GM18867 (cell line): ENCODE data around the gene PATZ1.
A peak's percentile ranks its signal among the peaks of the same experiment; 100 is the strongest.
"Not testable (repeated sequence)": the region's sequence is repeated elsewhere in the genome, so short reads cannot be mapped to it uniquely, and the experiment has no call there.

Experiments
- ATAC-seq: cut with Tn5 transposase; IDR thresholded peaks from one replicate; pipeline ENCODE4 v1.9.1; 2021; ENCODE audit warnings: mild to moderate bottlenecking, moderate library complexity; ENCODE audit not compliant: unreplicated experiment

PATZ1 gene

DNA sequence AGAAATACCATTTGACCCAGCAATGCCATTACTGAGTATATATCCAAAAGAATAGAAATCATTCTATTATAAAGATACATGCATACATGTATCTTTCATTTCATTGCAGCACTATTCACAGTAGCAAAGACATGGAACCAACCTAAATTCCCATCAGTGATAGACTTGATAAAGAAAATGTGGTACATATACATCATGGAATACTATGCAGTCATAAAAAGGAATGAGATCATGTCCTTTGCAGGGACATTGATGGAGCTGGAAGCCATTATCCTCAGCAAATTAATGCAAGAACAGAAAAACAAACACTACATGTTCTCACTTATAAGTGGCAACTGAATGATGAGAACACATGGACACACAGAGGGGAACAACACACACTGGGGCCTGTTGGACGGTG is 31.9 kb downstream of the PATZ1 start:
- not testable (repeated sequence) for ATAC-seq

DNA sequence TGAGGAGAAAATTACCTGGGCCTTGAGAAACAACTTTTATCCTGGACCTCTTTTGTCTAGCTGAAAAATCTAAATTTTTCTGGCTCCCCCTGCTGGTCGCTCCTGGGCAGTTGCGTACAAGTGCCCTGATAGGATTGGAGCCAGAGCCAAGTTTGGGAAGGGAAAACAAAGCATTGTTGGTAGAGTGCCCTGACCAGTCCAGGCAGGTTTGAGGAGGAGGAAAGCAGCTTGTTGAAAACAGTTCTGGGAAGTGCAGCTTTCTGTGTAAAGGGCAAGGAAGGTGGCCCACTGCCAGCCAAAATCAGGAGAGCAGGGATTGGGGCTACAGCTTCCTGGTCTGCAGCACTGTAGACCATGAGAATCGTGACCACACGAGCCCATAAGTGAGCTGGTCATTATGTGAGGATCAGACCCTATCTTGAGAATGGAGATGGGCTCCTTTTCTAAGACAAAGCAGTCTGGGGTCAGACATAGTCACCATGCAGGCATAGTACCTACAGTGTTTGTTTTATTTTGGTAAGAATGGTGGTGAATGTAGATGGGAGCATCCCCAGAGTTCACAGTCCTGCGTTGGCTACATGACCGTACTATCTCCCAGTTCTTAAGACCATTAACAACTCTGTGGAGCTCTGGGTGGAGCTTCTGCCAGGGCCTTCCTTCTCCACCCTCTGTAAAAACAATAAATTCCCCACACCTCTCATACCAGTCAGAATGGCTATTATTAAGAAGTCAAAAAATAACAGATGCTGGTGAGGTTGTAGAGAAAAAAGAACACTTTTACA is 32.6 kb downstream of the PATZ1 start:
- no peak for ATAC-seq

DNA sequence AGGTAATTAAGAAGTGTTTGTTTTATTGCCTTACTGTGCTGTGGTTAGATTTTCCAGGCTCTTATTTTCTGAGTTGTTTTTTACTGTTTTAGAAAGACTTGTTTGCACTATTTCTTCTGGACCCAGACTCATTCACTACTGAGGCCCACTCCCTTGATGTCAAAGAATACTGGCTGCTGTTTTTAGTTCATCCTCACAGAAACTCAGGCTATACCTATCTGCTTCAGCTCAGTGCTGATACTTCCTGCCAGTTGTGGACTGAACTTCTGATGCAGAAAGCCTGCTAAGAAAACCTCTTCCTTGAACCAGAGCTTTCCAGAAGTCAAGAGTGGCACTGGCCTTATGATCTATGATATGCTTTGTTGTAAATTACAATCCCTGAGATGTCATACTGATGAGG is 38.0 kb downstream of the PATZ1 start:
- ATAC-seq = no peak

DNA sequence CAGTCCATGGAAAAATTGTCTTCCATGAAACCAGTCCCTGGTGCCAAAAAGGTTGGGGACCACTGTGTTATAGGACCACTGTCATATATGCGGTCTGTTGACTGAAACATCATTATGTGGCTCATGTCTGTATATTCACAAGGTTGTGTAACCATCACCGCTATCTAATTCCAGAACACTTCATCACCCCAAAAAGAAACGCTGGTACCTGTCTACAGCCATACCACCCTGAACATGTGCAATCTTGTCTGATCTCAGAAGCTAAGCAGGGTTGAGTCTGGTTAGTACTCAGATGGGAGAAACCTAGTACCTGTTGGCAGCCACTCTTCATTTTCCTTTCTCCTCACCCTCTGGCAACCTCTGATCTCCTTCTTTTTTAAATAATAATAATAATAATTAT is 41.0 kb downstream of the PATZ1 start:
- no peak for ATAC-seq

DNA sequence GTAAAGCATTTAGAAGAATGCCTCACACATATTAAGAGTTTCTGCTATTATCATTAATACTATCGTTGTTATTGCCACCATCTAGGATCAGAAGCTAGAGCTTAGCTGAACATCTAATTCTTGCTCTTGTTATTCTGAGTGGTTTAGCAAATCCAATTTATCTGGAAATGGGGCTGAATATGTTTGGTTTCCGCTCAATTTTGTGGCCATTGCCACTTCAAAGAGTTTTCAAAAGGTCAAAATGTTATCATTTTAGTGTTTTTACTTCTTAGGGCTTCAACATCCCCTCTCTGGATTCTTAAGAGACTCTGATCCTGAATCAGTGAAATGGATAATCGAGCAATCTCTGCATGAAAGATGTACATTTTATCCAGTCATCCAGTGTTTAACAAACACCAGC is 43.6 kb downstream of the PATZ1 start:
- ATAC-seq = no peak

DNA sequence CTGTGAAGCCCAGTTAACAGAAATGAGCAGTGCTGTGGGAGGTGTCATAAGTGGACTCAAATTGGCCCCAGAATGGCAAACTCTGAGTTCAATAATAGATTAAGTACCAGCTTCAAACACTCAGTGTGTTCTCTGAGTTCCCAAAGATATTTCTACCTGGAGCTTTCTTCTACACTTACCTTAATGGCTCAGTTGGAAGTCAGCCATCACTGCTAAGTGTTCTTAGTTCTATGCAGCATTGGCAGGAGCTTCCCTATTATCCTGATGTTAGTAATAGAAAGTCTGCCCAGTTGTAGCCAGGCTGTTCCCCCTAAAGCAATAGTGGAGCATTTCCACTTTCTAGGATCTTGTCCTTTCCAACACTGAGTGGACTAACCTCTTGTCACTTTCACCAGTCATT is 44.1 kb downstream of the PATZ1 start:
- ATAC-seq = no peak

DNA sequence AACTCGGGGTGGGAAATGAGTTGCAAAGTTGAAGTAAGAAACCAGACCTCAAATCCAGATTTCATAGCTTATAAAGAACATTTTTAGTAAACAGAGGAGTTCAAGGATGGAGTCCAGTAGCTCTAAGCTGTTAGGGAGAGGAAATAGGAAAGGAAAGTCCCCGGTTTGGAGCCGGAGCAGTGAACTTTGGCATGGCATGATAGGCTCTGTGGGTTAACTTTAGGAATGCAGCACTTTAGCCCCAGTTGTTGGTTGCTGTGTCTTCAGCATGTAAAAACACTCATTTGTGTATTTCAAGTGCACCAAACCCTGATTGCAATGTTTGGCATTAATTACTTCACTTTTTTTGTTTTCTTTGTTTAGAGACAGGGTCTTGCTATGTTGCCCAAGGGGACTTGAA is 45.2 kb downstream of the PATZ1 start:
- ATAC-seq = no peak

DNA sequence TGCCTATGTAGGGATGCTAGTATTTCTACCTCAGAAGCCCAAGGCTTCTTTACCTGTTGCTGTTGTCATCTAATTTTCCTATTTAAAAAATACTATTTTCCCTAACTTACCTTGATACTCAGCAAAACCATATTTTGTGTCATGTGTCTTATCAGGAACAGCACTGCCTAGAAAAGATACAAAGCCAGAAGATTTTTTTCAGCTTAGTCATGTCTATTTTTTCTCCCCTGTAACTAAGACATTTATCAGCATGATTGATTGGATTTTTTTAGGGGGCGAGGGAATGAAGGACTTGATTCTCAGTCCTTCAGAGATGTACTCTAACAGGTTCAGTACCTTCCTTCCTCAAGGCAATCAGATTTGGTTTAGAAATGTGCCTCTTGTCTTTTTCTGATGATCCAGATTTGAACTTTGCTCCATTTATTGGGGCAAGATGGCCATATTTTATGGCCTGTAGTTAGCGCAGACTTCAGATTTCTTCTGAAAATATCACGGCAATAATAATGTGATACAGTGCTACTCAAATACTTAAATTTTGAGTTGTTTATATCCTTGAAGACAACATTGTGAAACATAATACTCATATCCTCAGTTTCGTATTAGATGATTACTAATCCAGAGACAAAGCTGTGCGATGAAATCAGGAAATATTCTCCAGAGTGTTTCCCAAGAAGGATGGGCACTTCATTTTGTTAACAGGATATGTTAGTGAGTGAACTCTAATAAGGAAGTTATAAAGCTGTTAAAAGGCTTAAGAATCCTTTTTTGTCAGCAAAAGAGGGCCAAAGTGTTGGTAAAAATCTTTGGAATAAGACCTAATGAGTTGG is 50.1 kb downstream of the PATZ1 start:
- no peak for ATAC-seq

DNA sequence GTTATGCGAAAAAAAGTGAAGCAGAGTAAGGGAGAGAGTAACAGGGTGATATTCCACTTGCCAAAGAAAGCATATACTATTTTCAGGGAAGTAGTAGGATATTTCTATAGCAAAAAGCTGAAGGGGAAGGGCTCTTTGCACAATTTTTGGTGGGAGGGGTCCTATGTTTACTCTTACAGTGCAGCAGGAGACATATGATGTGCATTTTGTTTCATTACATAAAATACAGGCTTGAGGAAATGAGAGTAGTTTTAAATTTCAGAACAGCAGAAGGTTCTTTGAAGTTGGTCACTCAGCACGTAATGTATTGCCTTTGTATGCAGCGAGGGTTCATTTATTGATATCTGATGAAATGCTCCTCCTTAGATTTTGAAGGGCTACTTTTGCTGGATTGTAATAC is 50.8 kb downstream of the PATZ1 start:
- no peak for ATAC-seq

DNA sequence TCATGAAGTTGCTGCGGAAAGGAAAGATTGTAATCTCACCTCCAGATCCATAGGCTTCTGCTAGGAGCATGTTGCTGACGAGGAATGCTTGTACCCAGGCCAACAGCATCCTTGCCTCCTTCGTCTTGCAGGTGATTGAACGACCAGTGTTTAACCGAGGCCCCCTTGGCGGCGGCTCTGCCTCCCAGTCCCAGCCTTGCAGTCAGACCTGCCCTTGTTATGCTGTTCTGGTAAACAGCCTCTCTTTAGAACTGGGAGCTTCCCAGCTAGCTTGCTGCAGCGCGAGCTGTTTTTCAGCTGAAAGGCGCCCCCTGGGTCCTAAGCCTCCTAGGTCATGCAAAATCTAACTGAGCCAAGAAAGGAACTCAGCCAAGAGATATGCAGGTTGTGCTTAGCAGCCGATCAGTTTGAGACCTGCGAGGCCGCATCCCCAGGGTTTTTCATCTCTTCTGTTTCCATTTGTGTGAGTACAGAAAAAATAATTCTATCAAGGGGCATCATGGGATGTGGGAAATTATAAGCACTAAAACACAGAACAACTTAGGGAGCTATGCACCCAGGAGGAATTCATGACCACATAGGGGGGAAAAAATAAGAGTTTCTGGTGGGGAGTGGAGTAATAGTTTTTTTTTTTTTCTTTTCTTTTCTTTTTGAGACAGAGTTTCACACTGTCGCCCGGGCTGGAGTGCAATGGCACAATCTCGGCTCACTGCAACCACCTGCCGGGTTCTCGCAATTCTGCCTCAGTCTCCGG is 53.7 kb downstream of the PATZ1 start, which contains the start of gene PIK3IP1:
Gene PIK3IP1, minus strand, starts transcription at position 253 of the 754 bp plus-strand sequence. Its CDS starts 144 bp downstream, at position 109.
- peak; percentile 35 for ATAC-seq

DNA sequence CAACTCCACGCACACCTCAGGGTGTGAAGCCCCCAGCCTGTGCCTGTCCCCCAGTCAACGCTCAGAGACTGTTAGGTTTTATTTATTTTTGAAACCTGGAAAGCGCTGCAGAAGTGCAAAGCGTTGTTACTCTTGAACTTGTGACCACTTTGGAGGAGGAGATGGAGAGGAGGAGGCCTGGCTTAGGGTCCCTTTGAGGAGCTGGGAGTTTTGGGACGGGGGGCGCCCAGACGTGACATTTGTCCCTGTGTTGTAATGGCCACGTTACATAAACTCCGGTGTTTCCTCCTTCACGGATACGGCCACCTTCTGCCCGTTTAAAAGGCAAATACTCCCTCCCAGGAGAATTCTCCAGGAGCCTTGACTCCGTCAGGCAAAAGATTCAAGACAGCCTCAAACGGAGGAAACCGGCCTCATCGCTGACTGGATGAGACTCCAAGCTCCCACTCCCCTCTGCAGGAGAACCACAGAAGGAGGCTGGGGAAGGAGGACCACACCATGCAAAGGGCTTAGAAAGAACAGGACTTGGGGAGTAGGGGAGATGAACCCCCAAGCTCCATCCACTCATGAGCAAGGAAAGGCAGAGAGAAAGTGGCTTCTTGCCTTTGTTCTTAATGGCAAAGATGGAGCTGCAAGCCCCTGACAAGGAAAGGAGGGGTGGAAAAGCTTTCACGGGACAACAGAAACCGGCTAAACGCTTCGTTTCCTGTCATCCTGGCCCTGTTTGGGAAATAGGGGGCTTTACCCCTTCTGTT is 54.5 kb downstream of the PATZ1 start:
- ATAC-seq = no peak

DNA sequence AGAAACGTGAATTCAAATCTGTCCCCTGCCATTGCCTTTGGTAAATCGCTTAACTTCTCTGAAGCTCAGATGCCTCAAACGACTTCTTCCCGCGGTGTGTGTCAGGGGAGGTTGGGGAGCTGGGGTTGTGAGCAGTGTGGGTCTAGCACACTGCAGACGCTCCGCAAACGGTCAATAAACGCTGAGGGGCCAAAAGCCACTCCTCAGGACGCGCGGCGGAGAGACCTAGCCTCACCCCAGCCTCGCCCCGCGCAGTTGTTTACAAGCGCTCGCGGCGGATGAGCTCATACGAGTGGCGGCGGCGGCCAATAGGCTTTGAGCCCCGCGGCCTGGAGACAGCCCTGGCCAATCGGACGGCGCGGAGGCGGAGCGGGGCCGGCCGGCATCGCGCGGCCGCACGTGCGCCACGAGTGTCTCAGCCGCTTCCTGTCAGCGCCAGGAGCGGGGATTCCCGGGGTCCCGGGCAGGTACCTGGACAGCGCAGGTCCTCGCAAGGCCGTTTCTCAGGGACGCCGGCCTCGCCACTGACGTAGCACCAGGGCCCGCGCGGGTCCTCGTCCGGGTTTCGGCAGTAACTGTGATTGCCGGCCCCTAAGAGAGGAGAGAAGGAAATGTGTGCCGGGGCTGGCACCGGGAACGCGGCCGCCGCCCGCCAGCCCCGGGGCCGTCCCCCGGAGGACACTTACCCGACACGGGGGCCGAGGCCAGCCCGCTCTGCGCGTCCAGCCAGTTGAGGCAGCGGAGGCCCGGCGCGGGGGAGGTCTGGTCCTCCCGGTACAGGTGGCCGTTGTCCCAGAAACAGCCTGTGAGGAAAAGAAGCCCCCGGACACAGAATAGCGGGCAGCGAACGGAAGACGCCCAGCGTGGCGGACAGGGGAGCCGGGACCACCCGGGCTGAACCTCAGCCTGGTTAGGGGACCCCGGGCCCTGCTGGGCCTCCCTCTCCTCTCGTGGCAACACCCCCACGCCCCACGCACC is 55.4 kb downstream of the PATZ1 start:
- ATAC-seq = peak; percentile 90

DNA sequence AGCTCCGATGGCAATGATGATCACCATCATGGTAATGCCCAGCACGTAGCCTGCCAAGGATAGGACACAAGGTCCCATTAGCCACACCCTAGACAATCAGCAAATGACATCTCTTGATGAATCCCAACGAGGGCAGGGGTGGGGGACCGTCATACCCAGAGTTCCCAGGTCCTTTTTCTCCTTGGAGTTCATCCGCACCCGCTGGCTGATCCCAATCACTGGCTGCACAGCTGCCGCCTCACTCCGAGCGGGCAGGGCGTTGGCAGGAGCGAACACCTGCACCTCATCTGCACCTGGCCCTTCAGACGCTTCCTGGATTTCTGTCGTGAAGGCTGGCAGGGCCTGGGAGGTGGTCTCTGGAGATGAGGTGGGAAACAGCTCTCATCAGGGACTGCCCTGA is 56.8 kb downstream of the PATZ1 start:
- ATAC-seq = no peak

DNA sequence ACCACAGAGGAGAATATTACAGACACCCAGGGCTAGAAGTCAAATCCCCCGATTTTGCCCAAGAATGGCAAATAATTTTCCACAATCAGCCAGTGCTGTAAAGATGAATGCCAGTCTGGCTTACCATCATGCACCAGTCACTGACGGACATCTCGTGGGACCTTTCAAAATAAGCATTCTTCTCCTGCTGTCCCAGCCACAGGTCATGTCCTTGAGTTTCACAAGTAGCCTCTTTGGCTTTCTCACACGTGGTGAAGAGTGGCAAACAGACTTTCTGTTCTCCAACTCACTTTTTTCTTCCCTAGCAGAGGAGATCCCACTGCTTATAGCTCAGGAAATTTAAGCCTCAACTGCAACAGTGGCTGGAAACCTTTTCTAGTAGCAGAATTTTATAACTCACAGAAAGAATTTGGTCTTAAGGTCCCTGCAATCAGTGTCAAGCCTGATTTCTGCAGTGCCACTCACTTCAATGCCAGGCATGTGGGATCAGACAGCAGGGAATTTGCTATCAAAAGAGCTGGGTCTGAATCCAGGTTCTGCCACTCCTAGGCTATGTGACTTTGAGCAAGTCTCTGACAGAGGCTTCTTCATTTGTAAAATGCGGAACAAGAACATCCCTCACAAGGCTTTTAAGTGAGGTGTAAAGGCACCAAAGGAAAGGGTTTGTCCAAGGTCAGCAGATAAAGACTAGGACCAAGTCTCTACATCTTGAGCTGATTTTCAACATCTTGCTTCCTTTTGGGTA is 57.5 kb downstream of the PATZ1 start:
- ATAC-seq = no peak

DNA sequence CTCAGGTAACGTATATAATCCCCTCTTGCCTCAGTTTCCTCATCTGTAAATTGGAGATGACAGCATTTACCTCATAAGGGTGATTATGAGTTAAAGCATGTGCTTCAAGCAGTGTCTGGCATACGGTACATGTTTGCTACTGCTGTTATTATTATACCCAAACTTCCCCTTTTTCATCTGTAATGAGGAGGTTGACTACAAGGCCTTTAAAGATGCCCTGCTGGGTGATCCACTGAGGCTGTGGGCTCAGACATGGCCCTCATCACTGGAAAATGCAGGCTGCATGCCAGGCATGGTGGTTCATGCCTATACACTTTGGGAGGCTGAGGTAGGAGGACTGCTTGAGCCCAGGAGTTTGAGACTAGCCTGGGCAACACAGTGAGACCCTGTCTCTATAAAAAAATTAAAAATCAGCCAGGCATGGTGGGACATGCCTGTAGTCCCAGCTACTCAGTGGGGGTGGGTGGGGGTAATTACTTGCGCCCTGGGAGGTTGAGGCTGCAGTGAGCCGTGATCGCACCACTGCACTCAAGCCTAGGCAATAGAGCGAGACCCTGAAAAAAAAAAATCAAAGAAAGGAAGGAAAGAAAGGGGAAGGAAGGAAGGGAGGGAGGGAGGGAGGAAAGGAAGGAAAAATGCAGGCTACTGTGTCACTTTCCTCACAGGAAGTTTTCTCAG is 58.2 kb downstream of the PATZ1 start:
- no peak for ATAC-seq

DNA sequence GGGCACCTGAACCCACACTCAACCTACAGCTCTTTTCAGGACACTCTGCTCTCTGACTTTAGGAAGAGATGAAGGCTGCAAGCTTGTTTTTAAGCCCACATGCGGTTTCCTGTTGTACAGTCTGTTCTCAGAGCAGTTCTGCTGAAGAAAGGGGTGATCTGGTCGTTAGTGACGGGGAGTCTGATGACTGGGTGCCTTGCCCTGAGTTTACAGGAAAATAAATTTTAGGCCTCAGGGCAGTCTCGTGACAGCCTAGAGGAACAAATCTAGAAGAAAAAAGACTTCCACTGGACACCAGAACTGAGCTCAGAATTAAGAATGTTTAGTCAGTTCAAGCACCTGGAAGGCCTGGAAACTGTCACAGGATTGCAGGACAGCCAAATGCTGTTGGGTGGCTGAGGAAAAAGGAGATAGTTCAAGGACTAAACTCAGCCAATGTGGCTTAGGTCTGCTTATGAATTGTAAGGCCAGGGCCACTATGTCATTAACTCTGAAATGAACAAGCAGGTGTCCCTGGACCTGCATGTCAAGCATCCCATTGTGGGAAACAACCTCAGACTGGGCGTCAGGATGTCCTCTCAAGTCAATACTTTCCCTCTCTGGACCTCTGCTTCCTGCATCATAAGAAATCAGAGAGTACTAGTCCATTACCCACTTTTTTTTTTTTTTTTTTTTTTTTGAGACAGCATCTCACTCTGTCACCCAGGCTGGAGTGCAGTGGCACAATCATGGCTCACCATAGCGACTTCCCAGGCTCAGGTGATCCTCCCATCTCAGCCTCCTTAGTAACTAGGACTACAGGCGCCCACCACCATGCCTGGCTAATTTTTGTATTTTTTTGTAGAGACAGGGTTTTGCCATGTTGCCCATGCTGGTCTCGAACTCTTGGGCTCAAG is 59.5 kb downstream of the PATZ1 start:
- no peak for ATAC-seq
